Effector CD4-positive, alpha-beta T cell (primary cell): Measurements from ENCODE around the gene CHERP.
"Not testable (repeated sequence)": the region's sequence is repeated elsewhere in the genome, so short reads cannot be mapped to it uniquely, and the experiment has no call there.

Source experiments
- DNase-seq: peaks from one replicate; pipeline ENCODE4 v3.0.0-alpha.2; 2020

The CHERP gene

DNA sequence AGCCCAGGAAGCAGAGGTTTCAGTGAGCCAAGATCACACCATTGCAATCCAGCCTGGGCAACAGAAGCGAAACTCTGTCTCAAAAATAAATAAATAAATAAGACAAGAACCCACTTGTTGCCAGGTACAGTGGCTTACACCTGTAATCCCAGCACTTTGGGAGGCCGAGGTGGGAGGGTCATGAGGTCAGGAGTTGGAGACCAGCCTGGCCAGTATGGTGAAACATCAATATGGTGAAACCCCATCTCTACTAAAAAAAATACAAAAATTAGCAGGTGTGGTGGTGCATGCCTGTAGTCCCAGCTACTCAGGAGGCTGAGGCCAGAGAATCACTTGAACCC, 69.7 kb downstream of the CHERP start:
- not testable (repeated sequence) for DNase-seq

DNA sequence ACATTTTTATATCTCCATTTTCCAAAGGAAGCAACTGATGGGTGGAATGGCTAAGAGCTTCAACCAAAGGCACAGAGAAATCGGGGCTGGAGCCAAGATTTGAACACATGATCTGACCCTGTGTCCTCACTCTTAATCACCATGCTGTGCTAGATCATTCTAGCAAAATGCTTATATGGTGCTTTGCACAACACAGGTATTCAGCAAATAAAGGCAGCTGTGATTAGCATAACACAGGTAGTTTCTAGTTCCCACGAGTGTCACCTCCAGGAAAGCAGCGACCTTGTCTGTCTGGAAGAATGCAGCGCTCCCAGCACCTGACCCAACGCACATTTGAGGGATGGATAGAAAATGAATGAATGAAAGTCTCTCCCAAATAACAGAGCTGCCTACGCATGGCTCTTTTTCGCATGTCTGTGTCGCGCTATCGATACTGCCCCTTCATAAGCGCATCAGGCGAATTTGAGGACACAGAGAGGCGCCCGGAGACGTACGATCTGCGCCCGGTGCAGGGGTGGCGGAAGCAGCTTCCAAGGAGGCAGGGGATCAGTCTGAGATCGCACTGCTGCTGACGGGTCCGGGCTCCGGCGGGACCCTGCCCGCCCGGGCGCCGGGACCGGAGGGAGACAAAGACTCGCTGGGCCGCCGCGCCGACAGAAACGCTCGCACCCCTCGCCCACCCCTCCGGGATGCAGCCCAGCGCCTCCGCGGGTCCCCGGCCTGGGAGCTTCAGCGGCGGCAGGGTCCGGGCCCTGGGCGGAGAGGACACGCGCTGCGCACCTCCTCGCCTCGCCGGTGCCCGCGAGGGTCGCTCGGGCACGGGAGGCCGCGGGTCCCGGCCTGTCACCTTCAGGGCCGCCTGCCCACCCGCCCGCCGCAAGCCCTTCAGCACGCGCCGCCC, 71.1 kb downstream of the CHERP start:
- no peak for DNase-seq

DNA sequence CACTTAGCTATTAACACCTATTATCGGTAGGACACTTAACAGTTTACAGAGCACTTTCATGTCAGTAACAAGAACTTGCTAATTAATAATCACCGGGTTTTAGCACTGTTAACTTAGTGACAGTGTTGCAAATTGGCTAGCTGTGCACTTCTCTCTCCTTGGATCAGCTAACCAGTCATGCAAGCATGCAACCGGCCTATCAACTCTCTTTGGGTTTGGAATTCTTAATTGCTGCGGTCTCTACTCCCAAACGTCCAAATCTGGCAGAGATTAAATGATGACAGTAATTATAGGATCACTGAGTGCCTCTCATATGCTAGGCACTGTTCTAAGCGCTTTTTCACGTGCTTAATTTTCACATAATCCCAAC, 71.7 kb downstream of the CHERP start:
- DNase-seq: no peak
